ENCODE measurements around the gene CRYM.
"Not testable (repeated sequence)": the region's sequence is repeated elsewhere in the genome, so short reads cannot be mapped to it uniquely, and the experiment has no call there.

Gene CRYM

GRCh38 chr16:21276090-21276489, 2.0 kb downstream of the CRYM start:
- H3K9me3 ChIP-seq (ENCODE audit: control insufficient read depth, insufficient read depth, low read length) = no peaks in the 10 kb centered on the region
- no peak overlapping the region for H3K4me3 ChIP-seq (ENCODE audit: low read depth, low read length)
- peaks cover 5% of the 10 kb centered on the region for H3K4me1 ChIP-seq (ENCODE audit: control insufficient read depth, insufficient read depth, low read length)
- no peaks in the 10 kb centered on the region for H3K36me3 ChIP-seq (ENCODE audit: control insufficient read depth, insufficient read depth, low read length)
- no peak overlapping the region for H3K9ac ChIP-seq (ENCODE audit: low read depth, low read length)
- peaks cover 22% of the 10 kb centered on the region for H3K27me3 ChIP-seq (ENCODE audit: control insufficient read depth, insufficient read depth, low read length)

DNA sequence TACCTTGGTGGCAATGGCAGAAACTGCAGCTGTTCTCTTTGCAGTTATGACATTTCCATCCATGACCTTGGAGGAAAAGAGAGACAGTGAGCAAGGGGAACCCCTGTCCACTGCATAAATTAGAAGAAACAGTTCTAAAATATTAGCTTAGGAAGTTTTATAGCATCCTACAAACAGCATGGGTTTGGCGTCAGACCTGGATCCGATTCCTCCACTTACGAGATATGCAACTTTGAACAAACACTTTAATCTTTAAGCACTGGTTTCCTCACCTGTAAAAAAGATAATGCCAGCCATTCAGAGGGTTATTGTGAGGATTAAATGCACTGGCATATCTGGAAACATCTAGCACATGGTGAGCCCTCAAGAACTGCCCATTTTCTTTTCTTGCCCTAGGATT, 2.6 kb downstream of the CRYM start:
- Histone ChIP-seq H3K4me3 (ENCODE audit: low read depth, low read length) (no peak overlapping the region), H3K4me1 (ENCODE audit: control insufficient read depth, insufficient read depth, low read length) (peaks cover 5% of the 10 kb centered on the region), H3K9ac (ENCODE audit: low read depth, low read length) (no peak overlapping the region), H3K9me3 (ENCODE audit: control insufficient read depth, insufficient read depth, low read length) (no peaks in the 10 kb centered on the region), H3K27me3 (ENCODE audit: control insufficient read depth, insufficient read depth, low read length) (peaks cover 22% of the 10 kb centered on the region), H3K36me3 (ENCODE audit: control insufficient read depth, insufficient read depth, low read length) (no peaks in the 10 kb centered on the region)

GRCh38 chr16:21274172-21274726, 3.8 kb downstream of the CRYM start:
- peaks cover 15% of the 10 kb centered on the region for H3K27me3 ChIP-seq (ENCODE audit: control insufficient read depth, insufficient read depth, low read length)

DNA sequence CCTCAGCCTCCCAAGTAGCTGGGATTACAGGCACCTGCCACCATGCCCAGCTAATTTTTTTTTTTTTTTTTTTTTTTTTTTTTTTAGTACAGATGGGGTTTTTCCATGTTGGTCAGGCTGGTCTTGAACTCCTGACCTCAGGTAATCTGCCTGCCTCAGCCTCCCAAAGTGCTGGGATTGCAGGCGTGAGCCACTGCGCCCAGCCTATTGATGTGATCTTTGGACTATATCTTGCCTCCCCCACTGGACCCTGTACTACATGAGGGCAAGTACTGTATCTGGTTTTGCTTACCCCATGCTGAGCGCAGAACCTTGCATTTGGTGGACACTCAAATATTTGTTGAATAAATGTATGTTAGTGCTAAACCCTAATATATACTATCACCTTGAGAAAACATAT, 5.3 kb downstream of the CRYM start:
- not testable (repeated sequence) for H3K4me1 ChIP-seq (ENCODE audit: control insufficient read depth, insufficient read depth, low read length); H3K9ac ChIP-seq (ENCODE audit: low read depth, low read length); H3K27me3 ChIP-seq (ENCODE audit: control insufficient read depth, insufficient read depth, low read length)

More at GRCh38 chr16:21274172-21274726, 3.8 kb downstream of the CRYM start:
- no peak overlapping the region for H3K4me3 ChIP-seq (ENCODE audit: low read depth, low read length)
- no peaks in the 10 kb centered on the region for H3K36me3 ChIP-seq (ENCODE audit: control insufficient read depth, insufficient read depth, low read length)
- H3K9ac ChIP-seq (ENCODE audit: low read depth, low read length) = no peak overlapping the region
- H3K9me3 ChIP-seq (ENCODE audit: control insufficient read depth, insufficient read depth, low read length) = no peaks in the 10 kb centered on the region
- H3K4me1 ChIP-seq (ENCODE audit: control insufficient read depth, insufficient read depth, low read length) = peaks cover 5% of the 10 kb centered on the region

DNA sequence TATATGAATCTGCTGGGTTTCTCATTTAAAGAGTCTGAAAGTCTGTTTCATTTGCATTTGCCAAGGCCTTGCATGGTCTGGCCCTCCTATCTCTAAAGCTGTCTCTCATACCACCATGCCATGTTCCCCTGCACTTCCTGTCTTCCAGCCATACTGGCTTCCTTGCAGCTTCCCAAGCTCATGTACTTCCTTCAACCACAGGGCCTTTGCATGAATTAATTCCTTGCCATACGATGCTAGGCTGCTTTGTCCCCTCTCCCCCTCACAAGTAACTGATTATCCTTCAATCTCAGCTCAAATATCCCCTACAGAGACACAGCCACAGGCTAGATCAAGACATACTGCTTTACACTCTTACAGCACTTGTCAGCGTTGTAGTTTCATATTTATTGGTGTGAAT, 5.8 kb downstream of the CRYM start:
- no peak overlapping the region for H3K4me3 ChIP-seq (ENCODE audit: low read depth, low read length)
- peaks cover 4% of the 10 kb centered on the region for H3K27me3 ChIP-seq (ENCODE audit: control insufficient read depth, insufficient read depth, low read length)
- H3K36me3 ChIP-seq (ENCODE audit: control insufficient read depth, insufficient read depth, low read length) = no peaks in the 10 kb centered on the region
- H3K4me1 ChIP-seq (ENCODE audit: control insufficient read depth, insufficient read depth, low read length) = no peaks in the 10 kb centered on the region
- no peaks in the 10 kb centered on the region for H3K9me3 ChIP-seq (ENCODE audit: control insufficient read depth, insufficient read depth, low read length)
- no peak overlapping the region for H3K9ac ChIP-seq (ENCODE audit: low read depth, low read length)

More for the DNA sequence above, 5.3 kb downstream of the CRYM start:
- H3K9me3 ChIP-seq (ENCODE audit: control insufficient read depth, insufficient read depth, low read length); H3K36me3 ChIP-seq (ENCODE audit: control insufficient read depth, insufficient read depth, low read length); H3K4me3 ChIP-seq (ENCODE audit: low read depth, low read length): not testable (repeated sequence)

DNA sequence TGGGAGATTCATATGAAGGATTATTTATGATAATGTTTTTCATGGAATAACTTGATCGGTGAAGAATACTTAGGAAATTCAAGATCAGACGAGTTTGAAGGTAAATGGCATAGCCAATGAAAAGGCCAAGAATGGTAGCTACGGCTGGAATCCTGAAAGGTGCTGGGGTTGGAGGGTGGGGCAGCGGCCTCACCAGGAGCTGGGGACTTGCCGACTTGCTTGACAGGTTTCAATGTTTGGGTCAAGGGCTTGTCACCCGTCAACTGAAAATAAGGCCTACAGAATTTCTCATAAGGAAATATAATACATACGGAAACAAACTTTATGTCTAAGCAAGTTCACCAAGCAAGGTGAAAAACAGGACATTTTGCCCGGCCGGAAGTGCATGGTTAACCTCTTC, 9.9 kb downstream of the CRYM start:
- Histone ChIP-seq H3K4me1 (ENCODE audit: control insufficient read depth, insufficient read depth, low read length) (no peaks in the 10 kb centered on the region), H3K4me3 (ENCODE audit: low read depth, low read length) (no peak overlapping the region), H3K27me3 (ENCODE audit: control insufficient read depth, insufficient read depth, low read length) (no peaks in the 10 kb centered on the region), H3K36me3 (ENCODE audit: control insufficient read depth, insufficient read depth, low read length) (no peaks in the 10 kb centered on the region), H3K9ac (ENCODE audit: low read depth, low read length) (no peak overlapping the region), H3K9me3 (ENCODE audit: control insufficient read depth, insufficient read depth, low read length) (no peaks in the 10 kb centered on the region)

- Histone ChIP-seq H3K9ac (ENCODE audit: low read depth, low read length) (no peak overlapping the region), H3K9me3 (ENCODE audit: control insufficient read depth, insufficient read depth, low read length) (no peaks in the 10 kb centered on the region), H3K36me3 (ENCODE audit: control insufficient read depth, insufficient read depth, low read length) (no peaks in the 10 kb centered on the region), H3K27me3 (ENCODE audit: control insufficient read depth, insufficient read depth, low read length) (no peaks in the 10 kb centered on the region), H3K4me1 (ENCODE audit: control insufficient read depth, insufficient read depth, low read length) (no peaks in the 10 kb centered on the region), H3K4me3 (ENCODE audit: low read depth, low read length) (no peak overlapping the region)
Observed at GRCh38 chr16:21267298-21267697, 10.8 kb downstream of the CRYM start.

DNA sequence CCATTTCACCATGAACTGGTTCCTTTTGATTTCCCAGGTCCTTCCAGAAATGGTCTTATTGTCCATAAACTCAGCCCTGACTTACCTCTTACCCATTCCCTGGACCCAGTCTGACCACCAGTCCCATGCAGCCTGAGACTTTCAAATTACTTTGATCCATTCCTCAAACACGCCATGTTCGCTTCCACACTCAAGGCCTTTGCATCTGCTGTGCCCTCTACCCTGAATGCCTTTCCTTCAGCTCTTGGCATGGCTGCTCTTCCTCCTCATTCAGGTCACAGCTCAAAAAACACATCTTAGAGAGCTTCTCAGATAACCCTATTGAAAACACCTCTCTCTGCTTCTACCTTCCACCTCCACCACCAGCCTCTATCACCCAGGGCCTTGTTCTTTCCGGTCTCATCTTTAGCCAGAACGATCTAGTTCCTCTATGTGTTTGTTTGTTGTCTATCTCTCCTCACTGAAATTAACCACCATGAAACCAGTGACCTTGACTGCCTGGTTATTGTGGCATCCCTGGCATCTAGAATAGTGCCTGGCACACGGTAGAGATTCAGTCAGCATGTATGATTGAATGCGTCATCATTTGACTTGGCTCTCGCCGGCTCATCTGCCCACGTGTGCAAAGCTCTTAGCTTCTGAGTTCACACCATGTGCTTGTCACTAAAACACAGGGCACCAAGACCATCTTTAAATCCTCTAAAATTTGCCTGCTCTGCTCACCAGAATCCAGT, 12.8 kb downstream of the CRYM start:
- H3K9ac ChIP-seq (ENCODE audit: low read depth, low read length) = no peak overlapping the region
- no peaks in the 10 kb centered on the region for H3K27me3 ChIP-seq (ENCODE audit: control insufficient read depth, insufficient read depth, low read length)
- H3K36me3 ChIP-seq (ENCODE audit: control insufficient read depth, insufficient read depth, low read length) = no peaks in the 10 kb centered on the region
- H3K4me1 ChIP-seq (ENCODE audit: control insufficient read depth, insufficient read depth, low read length) = no peaks in the 10 kb centered on the region
- no peak overlapping the region for H3K4me3 ChIP-seq (ENCODE audit: low read depth, low read length)
- H3K9me3 ChIP-seq (ENCODE audit: control insufficient read depth, insufficient read depth, low read length) = no peaks in the 10 kb centered on the region

- Histone ChIP-seq H3K9ac (ENCODE audit: low read depth, low read length) (no peak overlapping the region), H3K4me3 (ENCODE audit: low read depth, low read length) (no peak overlapping the region), H3K4me1 (ENCODE audit: control insufficient read depth, insufficient read depth, low read length) (no peaks in the 10 kb centered on the region), H3K27me3 (ENCODE audit: control insufficient read depth, insufficient read depth, low read length) (no peaks in the 10 kb centered on the region), H3K9me3 (ENCODE audit: control insufficient read depth, insufficient read depth, low read length) (no peaks in the 10 kb centered on the region), H3K36me3 (ENCODE audit: control insufficient read depth, insufficient read depth, low read length) (no peaks in the 10 kb centered on the region)
Observed at GRCh38 chr16:21264571-21265036, 13.5 kb downstream of the CRYM start.

DNA sequence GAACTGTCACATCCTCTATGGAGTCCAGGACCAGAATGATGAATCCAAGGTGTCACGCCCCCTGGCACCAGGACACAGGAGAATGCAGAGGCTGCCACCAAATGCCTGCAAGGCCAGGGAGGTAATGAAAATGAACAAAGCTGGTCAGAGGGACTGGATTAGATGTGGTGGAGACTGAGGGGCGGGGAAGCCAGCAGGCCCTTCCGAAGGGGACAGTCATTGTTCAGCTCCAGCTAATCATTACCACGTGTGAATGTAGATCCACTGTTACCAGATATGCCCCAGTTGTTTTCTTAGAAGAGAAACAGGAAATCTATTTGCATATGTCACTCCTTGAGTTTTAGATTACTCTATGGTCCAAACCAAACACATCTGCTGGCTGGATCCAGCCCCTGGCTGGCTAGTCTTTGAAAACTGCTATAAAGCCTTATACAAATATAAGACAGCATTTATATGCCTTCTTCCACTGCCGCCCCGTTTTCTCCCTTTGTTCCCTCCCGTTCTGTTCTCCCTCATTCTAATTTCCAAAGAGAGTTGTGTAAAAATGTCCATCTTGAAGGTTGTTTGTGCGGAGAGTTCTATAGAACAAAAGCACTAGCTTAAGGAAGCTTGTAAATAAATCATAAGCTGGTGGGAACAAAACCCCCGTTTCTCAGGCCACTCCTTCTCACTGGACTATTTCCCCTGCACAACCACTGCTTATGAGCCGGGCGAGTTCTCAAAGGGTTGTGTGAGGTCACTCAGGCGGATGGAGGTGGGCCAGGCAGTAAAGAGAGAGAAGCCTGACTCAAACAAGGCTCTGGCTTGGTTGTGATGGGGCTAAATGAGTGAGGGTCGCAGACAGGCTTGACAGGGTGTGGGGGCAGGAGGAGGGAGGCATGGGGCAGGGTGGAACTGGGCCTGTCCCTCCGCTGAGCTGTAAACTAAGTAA, 14.2 kb downstream of the CRYM start:
- H3K36me3 ChIP-seq (ENCODE audit: control insufficient read depth, insufficient read depth, low read length) = no peaks in the 10 kb centered on the region
- H3K4me1 ChIP-seq (ENCODE audit: control insufficient read depth, insufficient read depth, low read length) = no peaks in the 10 kb centered on the region
- H3K27me3 ChIP-seq (ENCODE audit: control insufficient read depth, insufficient read depth, low read length) = no peaks in the 10 kb centered on the region
- H3K9me3 ChIP-seq (ENCODE audit: control insufficient read depth, insufficient read depth, low read length) = no peaks in the 10 kb centered on the region
- no peak overlapping the region for H3K9ac ChIP-seq (ENCODE audit: low read depth, low read length)
- no peak overlapping the region for H3K4me3 ChIP-seq (ENCODE audit: low read depth, low read length)

GRCh38 chr16:21262779-21263639, 15.1 kb downstream of the CRYM start:
- Histone ChIP-seq H3K9me3 (ENCODE audit: control insufficient read depth, insufficient read depth, low read length) (no peaks in the 10 kb centered on the region), H3K27me3 (ENCODE audit: control insufficient read depth, insufficient read depth, low read length) (no peaks in the 10 kb centered on the region), H3K36me3 (ENCODE audit: control insufficient read depth, insufficient read depth, low read length) (no peaks in the 10 kb centered on the region), H3K4me3 (ENCODE audit: low read depth, low read length) (no peak overlapping the region), H3K9ac (ENCODE audit: low read depth, low read length) (no peak overlapping the region), H3K4me1 (ENCODE audit: control insufficient read depth, insufficient read depth, low read length) (no peaks in the 10 kb centered on the region)
